Medulla oblongata (tissue), 1 donor: Measurements from ENCODE around the gene RAB40A.

Experiments
- DNase-seq: peaks from one replicate; pipeline ENCODE4 v3.0.0-alpha.2; 2015; ENCODE audit errors: extremely low spot score

The RAB40A gene, protein sequence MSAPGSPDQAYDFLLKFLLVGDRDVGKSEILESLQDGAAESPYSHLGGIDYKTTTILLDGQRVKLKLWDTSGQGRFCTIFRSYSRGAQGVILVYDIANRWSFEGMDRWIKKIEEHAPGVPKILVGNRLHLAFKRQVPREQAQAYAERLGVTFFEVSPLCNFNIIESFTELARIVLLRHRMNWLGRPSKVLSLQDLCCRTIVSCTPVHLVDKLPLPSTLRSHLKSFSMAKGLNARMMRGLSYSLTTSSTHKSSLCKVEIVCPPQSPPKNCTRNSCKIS

DNA sequence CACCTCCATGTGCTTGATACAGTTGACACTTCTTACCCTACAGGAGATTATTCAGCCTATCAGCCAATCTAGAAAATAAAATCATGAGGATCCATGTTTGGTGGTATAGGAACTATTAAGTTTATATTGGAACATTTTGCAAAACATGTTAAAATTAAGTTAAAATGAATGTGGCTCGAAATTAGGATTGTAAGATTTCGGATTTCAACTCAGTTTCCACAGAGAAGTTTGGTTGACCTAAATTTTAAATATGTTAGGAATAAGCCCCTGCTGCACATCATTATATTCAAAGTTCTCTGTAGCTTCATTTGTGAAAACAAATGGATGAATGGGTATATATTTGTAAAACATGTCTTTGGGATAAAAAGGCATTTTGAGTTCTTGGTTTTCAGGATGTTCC, at the start of gene RAB40A:
Gene RAB40A (minus strand): TSS at position 101 of the 400 bp plus-strand sequence. CDS start 18,733 bp downstream, outside the sequence.
- DNase-seq: no peak

DNA sequence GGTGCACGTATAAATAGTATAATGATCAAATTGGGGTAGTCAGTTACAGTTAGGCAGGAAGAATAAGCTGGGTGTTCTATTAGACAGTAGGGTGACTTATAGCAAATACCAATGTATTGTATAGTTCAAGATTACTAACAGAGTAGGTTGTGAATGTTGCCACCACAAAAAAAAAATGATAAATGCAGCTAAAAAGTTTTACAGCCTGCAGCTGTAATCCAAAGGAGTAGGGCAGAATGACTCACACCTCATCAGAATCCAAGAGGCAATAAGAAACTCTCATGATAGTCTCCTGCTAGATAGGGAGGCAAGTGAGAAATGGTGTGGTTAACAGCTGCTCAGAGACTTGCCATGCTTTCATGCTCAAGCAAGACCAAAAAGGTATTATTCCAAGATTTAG, 46.5 kb upstream of the RAB40A start:
- DNase-seq: no peak

DNA sequence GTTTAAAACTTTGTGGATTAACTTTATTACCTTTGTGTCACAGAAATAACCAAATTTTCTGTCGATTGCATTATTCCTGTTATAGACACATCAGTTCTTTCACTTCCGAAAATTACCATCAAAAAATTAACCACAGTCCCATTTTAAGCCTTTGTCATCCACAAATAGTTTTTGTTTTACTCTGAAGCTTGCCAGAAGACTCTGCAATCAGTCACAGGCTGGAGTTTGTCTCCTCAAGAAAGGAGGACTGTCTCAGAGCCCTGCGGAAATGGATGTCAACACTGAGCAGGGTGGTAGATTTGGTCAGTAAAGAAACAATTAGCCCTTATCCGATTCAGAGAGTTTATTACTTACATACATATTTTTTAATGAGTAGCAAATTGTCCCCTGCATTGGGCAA, 45.9 kb upstream of the RAB40A start:
- peak; percentile 2 for DNase-seq

DNA sequence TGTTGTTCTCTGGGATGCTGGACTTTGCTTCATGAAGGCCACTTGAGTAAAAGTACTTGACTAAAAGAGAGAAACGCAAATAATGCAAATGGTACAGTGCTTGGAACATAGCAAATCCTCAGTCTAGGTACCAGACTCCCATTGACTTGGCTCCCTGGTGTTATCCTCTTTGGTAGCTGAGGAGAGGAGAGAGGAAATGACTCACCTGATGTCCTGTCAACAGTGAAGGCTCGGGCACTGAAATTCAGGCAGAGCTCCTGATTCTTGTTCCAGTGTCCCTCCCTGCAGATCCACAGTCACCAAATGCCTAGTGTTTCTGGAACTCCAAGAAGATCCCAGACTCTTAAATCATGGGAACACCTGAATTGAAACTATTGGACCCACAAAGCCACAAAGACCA, 43.5 kb upstream of the RAB40A start:
- DNase-seq: no peak

DNA sequence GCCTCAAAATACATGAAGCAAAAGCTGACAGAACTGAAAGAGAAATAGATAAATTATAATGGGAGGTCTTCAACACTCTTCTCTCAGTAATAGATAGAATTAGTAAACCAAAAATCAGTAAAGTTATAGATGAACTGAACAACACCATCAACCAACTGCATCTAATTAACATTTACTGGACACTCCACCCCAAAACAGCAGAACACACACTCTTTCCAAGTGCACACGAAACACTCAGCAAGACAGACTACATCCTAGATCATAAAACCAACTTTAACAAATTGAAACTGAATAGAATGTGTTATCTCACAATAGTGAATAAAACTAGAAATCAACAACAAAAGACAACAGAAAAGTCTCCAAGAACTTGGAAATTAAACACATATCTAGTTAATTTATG, 41.0 kb upstream of the RAB40A start:
- DNase-seq: no peak

DNA sequence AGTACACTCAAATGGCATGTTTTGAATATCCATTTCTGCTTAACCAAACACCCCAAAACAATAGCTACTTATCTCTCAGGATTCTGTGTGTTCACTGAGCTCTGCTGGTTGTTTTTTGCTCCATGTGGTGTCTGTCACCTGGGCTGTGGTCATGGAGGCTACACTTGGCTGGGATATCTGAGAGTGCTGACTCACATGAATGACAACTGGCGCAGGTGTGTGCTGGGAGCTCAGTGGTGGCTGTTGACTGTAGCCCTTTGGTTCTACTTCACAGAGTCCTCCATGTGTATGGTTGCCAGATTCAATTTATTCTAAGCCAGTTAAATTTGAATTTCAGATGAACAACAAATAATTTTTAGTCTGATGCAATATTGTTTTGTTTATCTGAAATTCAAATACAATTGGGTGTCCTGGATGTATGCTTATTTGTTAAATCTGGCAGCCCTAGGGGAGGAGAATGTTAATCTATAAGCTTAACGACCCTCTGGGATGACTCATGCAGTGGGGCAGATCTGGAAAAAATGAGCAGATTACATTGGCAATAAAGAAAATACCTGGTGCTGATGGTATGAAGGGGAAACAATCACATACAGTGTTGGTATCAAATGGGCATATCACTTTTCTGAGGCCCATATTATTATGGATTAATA, 37.8 kb upstream of the RAB40A start:
- DNase-seq: no peak

DNA sequence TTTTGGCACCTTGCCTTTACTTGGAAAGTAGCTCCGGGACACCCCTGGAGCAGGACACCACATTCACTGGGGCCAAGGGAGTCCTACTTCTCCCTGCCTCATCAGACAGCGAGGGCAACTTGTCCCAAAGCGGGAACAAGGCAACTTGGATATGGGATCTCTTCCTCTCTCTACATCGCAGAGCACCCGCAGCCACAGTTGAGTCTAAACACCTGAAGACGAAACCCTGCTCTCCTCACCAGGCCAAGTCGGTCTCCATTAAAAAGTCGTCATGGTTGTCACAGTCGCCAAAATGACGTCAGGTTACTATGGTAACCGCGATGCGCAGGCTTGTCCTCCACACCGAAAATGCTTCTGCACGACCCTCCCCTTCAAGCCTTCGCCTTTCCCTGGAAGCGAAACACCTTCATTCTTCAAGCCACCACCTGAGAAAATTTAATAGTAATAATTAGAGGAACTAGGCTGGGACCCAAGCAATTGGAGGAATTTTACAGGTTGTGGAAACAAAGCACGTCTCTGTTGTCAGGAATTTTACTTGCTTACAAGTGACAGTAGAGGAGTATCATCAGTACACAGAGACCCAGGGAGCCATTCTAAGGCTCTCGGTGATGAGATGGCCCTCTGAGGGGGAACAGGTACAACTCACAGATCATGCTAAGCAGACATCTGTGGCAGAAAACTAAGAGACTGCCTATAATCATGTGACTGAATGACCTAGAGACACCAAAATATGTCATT, 35.6 kb upstream of the RAB40A start:
- DNase-seq: peak; percentile 71

DNA sequence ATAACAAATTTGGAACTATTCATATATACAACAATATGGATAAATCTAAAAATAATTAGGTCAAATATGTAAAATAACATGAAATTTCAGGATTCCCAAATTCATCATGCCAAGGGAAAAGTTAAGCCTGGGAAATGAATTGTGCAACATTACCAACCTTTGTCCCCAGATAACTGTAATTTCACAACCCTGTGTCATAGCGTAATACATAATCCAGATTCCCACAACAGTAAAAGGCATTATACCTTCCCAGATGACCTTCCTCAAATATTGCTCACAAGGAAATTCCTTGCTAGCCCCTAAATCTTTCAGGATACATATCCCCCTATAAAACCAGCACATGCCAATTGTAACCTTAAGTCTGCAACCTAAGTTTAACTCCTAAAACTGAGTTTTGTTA, 32.9 kb upstream of the RAB40A start:
- no peak for DNase-seq

DNA sequence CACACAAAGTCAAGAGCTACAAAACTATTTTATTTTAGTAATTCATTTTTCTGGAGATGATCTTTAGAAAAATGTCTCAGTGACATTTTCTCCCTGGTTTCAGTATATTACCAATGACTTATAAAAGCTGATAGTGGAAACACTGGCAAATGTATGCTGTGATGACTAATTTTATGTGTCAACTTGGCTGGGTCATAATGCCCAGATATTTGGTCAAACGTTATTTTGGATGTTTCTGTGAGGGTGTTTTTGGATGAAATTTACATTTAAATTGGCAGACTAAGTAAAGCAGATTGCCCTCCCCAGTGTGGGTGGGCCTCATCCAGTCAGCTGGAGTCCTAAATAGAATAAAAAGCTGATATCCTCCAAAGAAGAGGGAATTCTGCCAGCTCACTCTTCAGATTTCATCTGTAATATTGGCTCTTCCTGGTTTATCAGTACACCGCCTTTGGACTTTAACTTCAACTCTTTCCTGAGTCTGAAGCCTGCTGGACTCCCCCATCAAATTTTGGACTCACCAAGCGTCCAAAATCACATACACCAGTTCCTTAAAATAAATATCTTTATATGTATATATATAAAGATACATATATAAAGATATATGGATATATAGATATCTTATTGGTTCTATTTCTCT, 31.2 kb upstream of the RAB40A start:
- no peak for DNase-seq

DNA sequence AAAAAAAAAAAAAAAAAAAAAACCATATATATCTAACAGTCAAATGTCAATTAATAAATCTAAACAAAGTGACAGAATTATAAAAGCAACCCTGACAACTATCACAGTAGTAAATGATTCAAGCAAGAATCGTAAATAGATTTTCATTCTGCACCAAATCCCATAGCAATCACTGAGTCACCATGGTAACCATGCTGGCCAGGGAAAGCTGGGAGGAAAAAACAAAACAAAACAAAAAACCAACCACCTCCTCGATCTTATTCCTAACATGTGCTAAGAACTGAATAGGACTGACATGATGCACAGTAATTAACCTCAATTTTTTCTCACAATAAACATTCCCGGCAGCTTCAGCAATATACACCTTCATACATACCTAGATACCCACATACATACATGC, 30.6 kb upstream of the RAB40A start:
- DNase-seq: no peak

DNA sequence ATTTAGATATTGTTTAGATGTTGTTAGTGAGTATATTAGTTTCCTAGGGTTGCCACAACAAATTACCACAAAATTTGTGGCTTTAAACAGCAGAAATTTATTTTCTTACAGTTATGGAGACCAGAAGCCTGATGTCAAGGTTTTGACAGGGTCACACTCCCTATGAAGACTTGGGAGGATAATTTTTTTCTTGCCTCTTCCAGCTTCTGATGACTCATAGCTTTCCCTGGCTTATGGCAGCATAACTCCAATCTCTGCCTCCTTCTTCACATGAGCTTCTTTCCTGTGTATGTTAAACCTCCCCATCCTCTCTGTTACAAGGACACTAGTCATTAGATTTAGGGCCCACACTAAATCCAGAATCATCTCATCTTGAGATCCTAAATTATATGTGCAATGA, 20.9 kb upstream of the RAB40A start:
- DNase-seq: no peak

DNA sequence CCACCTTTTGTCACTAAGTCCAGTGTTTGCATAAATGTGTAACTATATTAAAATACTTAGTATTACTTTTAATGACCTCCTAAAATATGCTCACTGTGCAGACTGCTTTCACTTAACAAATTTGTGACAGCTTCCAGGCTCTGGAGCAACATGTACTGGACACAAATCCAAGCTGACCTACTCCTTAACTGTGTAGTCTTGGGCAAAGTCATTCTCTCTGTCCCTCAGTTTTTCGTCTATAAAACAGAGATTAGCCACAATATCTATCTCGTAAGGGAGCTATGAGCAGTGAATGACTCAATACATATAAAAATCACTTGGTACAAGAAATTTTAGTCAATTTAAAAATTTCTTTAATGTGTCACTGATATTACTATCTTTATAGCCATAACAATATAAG, 20.4 kb upstream of the RAB40A start:
- no peak for DNase-seq

DNA sequence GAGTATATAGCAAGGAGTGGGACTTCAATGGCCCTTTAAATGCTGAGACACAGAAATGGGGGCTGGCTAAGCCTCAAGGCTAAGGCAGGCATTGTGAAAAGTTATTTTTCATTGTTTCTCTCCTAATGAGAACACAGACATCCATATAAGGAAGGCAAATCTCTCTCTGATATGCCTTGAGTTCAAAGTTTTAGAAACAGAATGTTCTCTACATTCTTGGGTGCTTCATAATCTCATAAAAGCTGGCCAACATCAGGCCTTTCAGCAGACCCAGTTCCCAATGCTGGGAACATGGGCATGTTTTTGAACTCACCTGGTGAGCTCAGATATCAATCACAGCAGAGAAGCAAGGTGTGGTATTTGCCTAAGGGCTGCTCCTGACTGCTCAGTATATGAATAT, 19.4 kb upstream of the RAB40A start:
- DNase-seq: no peak

DNA sequence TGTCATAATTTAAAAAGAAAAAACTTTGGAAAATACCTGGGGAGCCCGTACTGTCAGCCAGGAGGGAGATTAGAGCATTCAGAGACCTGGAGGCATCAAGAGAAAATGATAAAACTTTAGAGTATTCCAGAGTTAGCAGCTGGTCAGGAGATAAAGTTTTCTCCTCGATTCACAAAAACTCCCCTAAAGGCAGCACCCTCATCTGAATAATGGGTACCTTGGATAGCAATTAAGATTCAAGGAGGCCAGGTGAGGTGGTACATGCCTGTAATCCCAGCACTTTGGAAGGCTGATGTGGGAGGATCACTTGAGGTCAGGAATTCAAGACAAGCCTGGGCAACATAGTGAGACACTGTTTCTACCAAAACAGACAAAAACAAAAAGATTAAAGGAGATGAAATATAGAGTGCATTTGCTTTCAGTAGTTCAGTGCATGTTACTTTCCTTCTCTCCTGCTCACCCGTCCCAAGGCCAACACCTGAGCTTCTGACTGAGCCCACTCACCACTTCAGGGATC, 18.6 kb upstream of the RAB40A start:
- no peak for DNase-seq

DNA sequence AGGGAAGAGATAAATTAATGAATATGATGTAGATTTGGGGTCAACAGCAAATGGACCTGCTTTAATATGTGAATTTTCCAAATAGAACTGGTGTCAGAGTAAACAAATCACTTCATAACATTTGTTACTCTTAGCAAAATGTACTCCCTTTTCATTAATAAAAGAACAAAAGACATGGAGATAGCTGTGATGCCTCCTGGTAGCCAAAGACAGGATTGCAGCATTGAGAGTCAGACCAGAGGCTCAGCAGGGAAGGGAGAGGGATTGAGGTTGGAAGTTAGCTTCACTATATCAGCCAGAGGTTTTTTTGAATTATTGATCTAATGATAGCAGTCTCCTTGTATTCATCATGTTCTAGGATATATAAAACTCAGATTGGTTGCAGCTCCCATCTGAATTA, 17.4 kb upstream of the RAB40A start:
- no peak for DNase-seq

DNA sequence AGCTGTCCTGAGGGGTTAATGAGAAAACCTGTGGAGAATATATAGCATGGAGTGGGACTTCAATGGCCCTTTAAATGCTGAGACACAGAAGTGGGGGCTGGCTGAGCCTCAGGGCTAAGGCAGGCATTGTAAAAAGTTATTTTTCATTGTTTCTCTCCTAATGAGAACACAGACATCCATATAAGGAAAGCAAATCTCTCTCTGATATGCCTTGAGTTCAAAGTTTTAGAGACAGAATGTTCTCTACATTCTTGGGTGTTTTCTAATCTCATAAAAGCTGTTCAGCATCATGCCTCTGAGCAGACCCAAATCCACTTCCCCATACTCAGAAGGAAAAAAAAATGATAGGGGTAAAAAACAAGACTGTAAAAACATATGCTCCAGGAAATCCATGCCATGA, 16.8 kb upstream of the RAB40A start:
- no peak for DNase-seq

DNA sequence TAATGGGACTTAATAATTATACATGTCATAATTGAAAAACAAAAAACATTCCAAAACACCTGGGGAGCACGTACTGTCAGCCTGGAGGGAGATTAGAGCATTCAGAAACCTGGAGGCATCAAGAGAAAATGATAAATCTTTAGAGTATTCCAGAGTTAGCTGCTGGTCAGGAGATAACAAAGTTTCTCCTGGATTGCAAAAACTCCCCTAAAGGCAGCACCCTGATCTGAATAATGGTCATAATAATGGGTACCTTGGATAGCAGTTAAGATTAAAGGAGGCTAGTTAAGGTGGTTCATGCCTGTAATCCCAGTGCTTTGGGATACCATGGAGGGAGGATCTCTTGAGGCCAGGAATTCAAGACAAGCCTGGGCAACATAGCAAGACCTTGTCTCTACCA, 15.9 kb upstream of the RAB40A start:
- no peak for DNase-seq

DNA sequence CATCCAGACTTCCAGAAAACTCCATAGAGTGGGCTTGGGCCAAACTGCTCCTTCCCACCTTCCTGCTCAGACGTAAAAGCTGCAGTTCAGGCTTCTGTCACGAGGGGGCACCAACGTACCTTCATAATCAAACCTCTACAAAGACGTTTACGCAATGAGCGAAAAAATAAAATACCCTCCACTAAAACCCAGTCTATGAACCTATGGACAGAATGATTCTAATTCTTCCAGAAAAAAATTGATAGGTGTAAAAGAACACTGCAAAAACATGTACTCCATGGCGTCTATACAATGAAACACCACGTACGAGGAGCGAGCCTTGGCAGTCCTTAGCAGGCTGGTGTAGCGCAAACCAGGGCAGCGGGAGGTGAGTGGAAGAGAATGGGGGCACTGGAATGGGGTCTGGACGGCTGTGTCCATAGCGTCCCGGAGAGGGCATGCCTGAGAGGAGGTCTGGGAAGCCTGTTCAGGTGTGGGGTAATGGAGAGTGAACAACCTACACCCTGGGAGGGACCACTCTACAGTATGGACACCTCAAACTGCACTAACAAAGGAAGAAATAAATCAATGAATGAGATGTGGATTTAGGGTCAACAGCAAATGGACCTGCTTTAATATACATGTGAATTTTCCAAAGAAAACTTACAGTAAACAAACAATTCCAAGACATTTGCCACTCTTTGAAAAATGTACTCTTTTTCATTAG, 14.4 kb upstream of the RAB40A start:
- peak; percentile 85 for DNase-seq

DNA sequence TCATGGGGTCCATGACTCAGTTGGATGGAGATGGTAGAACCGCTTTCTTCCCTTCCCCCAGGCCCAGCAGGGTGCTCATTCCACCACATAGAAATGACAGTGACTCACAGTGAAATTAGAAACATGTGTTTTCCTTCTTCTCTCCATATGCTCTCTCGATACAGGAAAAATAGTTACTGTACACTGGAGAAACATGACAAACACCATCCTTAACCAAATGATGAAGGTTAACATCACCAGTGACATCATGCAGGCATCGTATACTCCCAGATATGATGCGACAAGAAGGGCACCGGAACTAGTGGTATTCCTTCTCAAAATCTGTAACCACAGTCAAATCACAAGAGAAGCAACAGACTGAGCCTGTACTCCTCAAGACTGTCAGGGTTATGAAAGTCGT, 11.7 kb upstream of the RAB40A start:
- no peak for DNase-seq

DNA sequence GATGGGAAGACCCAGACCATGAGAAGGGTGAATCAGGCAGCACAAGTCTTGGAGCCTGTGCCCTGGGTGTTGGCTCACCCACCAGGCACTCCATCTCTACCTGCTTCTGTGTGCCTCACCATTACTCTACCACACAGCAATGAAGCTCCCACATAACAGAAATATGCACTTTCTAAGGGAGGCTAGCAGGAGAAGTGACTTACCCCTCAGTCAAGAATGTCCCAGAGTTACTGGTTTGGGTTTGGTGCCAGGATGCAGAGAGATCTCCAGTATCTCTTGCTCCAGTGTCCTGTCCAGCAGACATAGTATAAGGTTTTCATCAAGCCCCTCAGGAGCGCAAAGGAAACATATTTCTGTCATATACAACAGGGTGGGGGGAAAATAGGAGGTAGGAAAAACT, 11.3 kb upstream of the RAB40A start:
- no peak for DNase-seq

DNA sequence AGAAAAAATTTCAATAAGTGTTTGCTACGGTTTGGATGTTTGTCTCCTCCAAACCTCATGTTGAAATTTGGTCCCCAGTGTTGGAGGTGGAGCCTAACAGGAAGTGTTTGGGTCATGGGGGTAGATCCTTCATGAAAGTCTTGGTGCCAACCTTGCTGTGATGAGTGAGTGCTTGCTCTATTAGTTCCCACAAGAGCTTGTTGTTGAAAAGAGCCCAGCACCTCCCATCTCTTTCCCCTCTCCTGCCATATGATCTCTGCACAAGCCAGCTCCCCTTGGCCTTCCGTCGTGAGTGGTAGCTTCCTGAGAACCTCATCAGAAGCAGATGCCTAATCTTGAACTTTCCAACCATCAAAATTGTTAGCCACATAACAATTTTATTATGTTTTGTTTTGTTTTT, 10.3 kb upstream of the RAB40A start:
- DNase-seq: no peak

DNA sequence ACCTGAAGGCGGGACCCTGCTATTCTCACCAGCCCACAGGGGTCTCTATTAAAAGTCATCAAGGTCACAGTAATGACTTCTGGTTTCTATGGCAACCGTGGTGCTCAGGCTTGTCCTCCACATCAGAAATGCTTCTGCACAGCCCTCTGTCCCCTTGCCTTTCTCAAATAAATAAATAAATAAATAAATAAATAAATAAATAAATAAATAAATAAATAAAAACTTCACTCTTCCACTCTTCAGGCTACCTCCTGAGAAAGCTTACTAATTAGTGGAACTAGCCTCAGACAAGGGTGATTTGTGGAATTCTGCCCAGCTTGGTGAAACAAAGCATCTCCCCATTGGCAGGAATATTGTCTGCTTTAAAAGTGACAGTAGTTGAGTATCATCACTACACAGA, 5.5 kb upstream of the RAB40A start:
- DNase-seq: no peak
